ENCODE measurements around the gene HNF4A.

DNA sequence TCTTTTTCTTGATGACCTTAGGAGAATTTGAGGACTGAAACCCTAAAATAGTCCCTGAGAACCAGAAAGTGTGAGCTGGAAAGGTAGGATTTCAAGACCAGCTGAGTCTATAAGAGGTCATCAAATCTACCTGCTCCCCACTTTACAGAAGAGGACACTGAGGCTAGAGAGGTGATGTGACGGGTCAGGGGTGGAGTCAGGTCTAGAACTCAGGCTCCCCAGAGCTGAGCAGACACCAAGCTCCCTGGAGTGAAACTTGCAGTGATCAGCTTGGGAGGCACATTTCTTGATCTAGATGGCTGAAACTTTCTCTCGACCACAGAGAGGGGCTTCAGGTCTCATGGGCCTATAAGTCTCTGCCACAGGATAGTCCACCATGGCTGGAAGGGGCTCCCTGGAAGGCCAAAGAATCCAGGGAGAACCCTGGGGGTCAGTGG lies 55.1 kb downstream of the HNF4A start:
- TF ChIP-seq, protein P1, sequence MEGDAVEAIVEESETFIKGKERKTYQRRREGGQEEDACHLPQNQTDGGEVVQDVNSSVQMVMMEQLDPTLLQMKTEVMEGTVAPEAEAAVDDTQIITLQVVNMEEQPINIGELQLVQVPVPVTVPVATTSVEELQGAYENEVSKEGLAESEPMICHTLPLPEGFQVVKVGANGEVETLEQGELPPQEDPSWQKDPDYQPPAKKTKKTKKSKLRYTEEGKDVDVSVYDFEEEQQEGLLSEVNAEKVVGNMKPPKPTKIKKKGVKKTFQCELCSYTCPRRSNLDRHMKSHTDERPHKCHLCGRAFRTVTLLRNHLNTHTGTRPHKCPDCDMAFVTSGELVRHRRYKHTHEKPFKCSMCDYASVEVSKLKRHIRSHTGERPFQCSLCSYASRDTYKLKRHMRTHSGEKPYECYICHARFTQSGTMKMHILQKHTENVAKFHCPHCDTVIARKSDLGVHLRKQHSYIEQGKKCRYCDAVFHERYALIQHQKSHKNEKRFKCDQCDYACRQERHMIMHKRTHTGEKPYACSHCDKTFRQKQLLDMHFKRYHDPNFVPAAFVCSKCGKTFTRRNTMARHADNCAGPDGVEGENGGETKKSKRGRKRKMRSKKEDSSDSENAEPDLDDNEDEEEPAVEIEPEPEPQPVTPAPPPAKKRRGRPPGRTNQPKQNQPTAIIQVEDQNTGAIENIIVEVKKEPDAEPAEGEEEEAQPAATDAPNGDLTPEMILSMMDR (IDR thresholded peaks at IDR 0.05), result no peak
- no peak for TF ChIP-seq EP300 (IDR thresholded peaks at IDR 0.05)

Data from ovary (tissue), 3 donors.